ENCODE results near the gene EDIL3.
A peak's percentile ranks its signal among the peaks of the same experiment; 100 is the strongest.

Gene EDIL3

GRCh38 chr5:84249918-84250630, 134.6 kb downstream of the EDIL3 start:
- H3K4me3 ChIP-seq (replicated peaks; ENCODE audit: low read depth, low read length): no peak overlapping the region
- peak; percentile 70 for DNase-seq (ENCODE audit: low read depth)
- no peak for TF ChIP-seq CTCF (IDR thresholded peaks at IDR 0.05; ENCODE audit: low read length, missing control alignments)

GRCh38 chr5:84248013-84248412, 136.7 kb downstream of the EDIL3 start:
- no peak for DNase-seq (ENCODE audit: low read depth)
- no peak overlapping the region for H3K4me3 ChIP-seq (replicated peaks; ENCODE audit: low read depth, low read length)
- no peak for TF ChIP-seq CTCF (IDR thresholded peaks at IDR 0.05; ENCODE audit: low read length, missing control alignments)

- no peak overlapping the region for H3K4me3 ChIP-seq (replicated peaks; ENCODE audit: low read depth, low read length)
- no peak for TF ChIP-seq CTCF (IDR thresholded peaks at IDR 0.05; ENCODE audit: low read length, missing control alignments)
- DNase-seq (ENCODE audit: low read depth): peak; percentile 74
Measured at GRCh38 chr5:84242286-84242685, 142.4 kb downstream of the EDIL3 start.

GRCh38 chr5:84239494-84239893, 145.2 kb downstream of the EDIL3 start:
- peak; percentile 71 for DNase-seq (ENCODE audit: low read depth)
- TF ChIP-seq CTCF (IDR thresholded peaks at IDR 0.05; ENCODE audit: low read length, missing control alignments): no peak
- no peak overlapping the region for H3K4me3 ChIP-seq (replicated peaks; ENCODE audit: low read depth, low read length)

GRCh38 chr5:84237126-84237525, 147.6 kb downstream of the EDIL3 start:
- TF ChIP-seq CTCF (IDR thresholded peaks at IDR 0.05; ENCODE audit: low read length, missing control alignments): no peak
- no peak overlapping the region for H3K4me3 ChIP-seq (replicated peaks; ENCODE audit: low read depth, low read length)

GRCh38 chr5:84231433-84231832, 153.2 kb downstream of the EDIL3 start:
- no peak for TF ChIP-seq CTCF (IDR thresholded peaks at IDR 0.05; ENCODE audit: low read length, missing control alignments)
- DNase-seq (ENCODE audit: low read depth): no peak
- no peak overlapping the region for H3K4me3 ChIP-seq (replicated peaks; ENCODE audit: low read depth, low read length)

More at GRCh38 chr5:84237126-84237525, 147.6 kb downstream of the EDIL3 start:
- no peak for DNase-seq (ENCODE audit: low read depth)

- TF ChIP-seq CTCF (IDR thresholded peaks at IDR 0.05; ENCODE audit: low read length, missing control alignments): no peak
- H3K4me3 ChIP-seq (replicated peaks; ENCODE audit: low read depth, low read length): no peak overlapping the region
- no peak for DNase-seq (ENCODE audit: low read depth)
Measured at GRCh38 chr5:84229045-84229444, 155.6 kb downstream of the EDIL3 start.

Measured in fibroblast of pulmonary artery (primary cell).